Posterior cingulate gyrus (tissue), 11 donors: ENCODE measurements around the gene TMC1.
"Not testable (repeated sequence)": the region's sequence is repeated elsewhere in the genome, so short reads cannot be mapped to it uniquely, and the experiment has no call there.

ENCODE experiments used
- DNase-seq, 10 donors: peaks; one replicate each; pipeline versions ENCODE4 v3.0.0 to v3.0.0-alpha.2; 2020 to 2021; ENCODE audit warnings: mixed read lengths in 3 of 10
- intact Hi-C: fragments of 100-400 bp; cut with DNase I; formaldehyde crosslinking; loops from one replicate; pipeline ENCODE4 v1.15.1; 2023

The TMC1 gene

GRCh38 chr9:72844440-72844768, 323.0 kb downstream of the TMC1 start:
- no peak for DNase-seq
- intact Hi-C loops, result no loop called here

GRCh38 chr9:72845052-72845451, 323.6 kb downstream of the TMC1 start:
- DNase-seq, result not testable (repeated sequence)

GRCh38 chr9:72850209-72850608, 328.8 kb downstream of the TMC1 start:
- DNase-seq, intact Hi-C loops: not testable (repeated sequence)

More at GRCh38 chr9:72845052-72845451, 323.6 kb downstream of the TMC1 start:
- intact Hi-C loops, result not testable (repeated sequence)

- intact Hi-C loops, result loop anchor here (5.0 kb wide), 3 partner anchors 167 to 327 kb away; no protein-coding TSS in a partner anchor
- DNase-seq, result no peak
Observed at GRCh38 chr9:72855321-72855720, 333.9 kb downstream of the TMC1 start.

GRCh38 chr9:72855890-72856523, 334.6 kb downstream of the TMC1 start:
- intact Hi-C loops, result loop anchor here (5.0 kb wide), 3 partner anchors 166 to 326 kb away; no protein-coding TSS in a partner anchor
- DNase-seq, result no peak

GRCh38 chr9:72856972-72857623, 335.7 kb downstream of the TMC1 start:
- intact Hi-C loops, result loop anchor here (5.0 kb wide), 3 partner anchors 165 to 325 kb away; no protein-coding TSS in a partner anchor

GRCh38 chr9:72857624-72857996, 336.2 kb downstream of the TMC1 start:
- DNase-seq, result no peak
- intact Hi-C loops, result loop anchor here (5.0 kb wide), 3 partner anchors 165 to 325 kb away; no protein-coding TSS in a partner anchor

More at GRCh38 chr9:72856972-72857623, 335.7 kb downstream of the TMC1 start:
- peak in 1 of 10 donors; percentile 20 for DNase-seq

- intact Hi-C loops, result loop anchor here (5.0 kb wide), 3 partner anchors 164 to 324 kb away; no protein-coding TSS in a partner anchor
Observed at GRCh38 chr9:72858089-72858912, 336.9 kb downstream of the TMC1 start.

GRCh38 chr9:72862788-72863187, 341.4 kb downstream of the TMC1 start:
- intact Hi-C loops, DNase-seq: not testable (repeated sequence)

More at GRCh38 chr9:72858089-72858912, 336.9 kb downstream of the TMC1 start:
- DNase-seq, result no peak

GRCh38 chr9:72863456-72864094, 342.2 kb downstream of the TMC1 start:
- intact Hi-C loops, result no loop called here
- no peak for DNase-seq

- DNase-seq, result no peak
- intact Hi-C loops, result no loop called here
Observed at GRCh38 chr9:72864327-72864726, 342.9 kb downstream of the TMC1 start.

- intact Hi-C loops, result loop anchor here (5.0 kb wide), 2 partner anchors 151 to 211 kb away; no protein-coding TSS in a partner anchor
- no peak for DNase-seq
Observed at GRCh38 chr9:72871685-72872084, 350.3 kb downstream of the TMC1 start.

GRCh38 chr9:72872718-72873117, 351.3 kb downstream of the TMC1 start:
- DNase-seq, result no peak
- intact Hi-C loops, result loop anchor here (5.0 kb wide), 2 partner anchors 150 to 210 kb away; no protein-coding TSS in a partner anchor

- DNase-seq, result no peak
- intact Hi-C loops, result loop anchor here (5.0 kb wide), 2 partner anchors 149 to 209 kb away; no protein-coding TSS in a partner anchor
Observed at GRCh38 chr9:72873456-72873855, 352.0 kb downstream of the TMC1 start.

GRCh38 chr9:72874344-72874743, 352.9 kb downstream of the TMC1 start:
- intact Hi-C loops, result loop anchor here (5.0 kb wide), 2 partner anchors 148 to 208 kb away; no protein-coding TSS in a partner anchor
- DNase-seq, result no peak

- intact Hi-C loops, result no loop called here
- no peak for DNase-seq
Observed at GRCh38 chr9:72875221-72875620, 353.8 kb downstream of the TMC1 start.

- intact Hi-C loops, result loop anchor here (10.0 kb wide), 1 partner anchor 124 kb away; no protein-coding TSS in a partner anchor
- DNase-seq, result no peak
Observed at GRCh38 chr9:72880821-72881220, 359.4 kb downstream of the TMC1 start.

GRCh38 chr9:72882117-72882775, 360.8 kb downstream of the TMC1 start:
- intact Hi-C loops, result loop anchor here (10.0 kb wide), 1 partner anchor 123 kb away; no protein-coding TSS in a partner anchor
- DNase-seq, result peak in 3 of 10 donors; percentile 11 to 81 (median 52)

- no peak for DNase-seq
- intact Hi-C loops, result loop anchor here (10.0 kb wide), 1 partner anchor 121 kb away; no protein-coding TSS in a partner anchor
Observed at GRCh38 chr9:72883875-72884274, 362.5 kb downstream of the TMC1 start.
